HG03457 (cell line): ENCODE results near the gene ZNF860.

Source experiments
- ATAC-seq: cut with Tn5 transposase; IDR thresholded peaks from one replicate; pipeline ENCODE4 v1.9.1; 2021; ENCODE audit warnings: moderate number of reproducible peaks; ENCODE audit not compliant: unreplicated experiment

Gene ZNF860

DNA sequence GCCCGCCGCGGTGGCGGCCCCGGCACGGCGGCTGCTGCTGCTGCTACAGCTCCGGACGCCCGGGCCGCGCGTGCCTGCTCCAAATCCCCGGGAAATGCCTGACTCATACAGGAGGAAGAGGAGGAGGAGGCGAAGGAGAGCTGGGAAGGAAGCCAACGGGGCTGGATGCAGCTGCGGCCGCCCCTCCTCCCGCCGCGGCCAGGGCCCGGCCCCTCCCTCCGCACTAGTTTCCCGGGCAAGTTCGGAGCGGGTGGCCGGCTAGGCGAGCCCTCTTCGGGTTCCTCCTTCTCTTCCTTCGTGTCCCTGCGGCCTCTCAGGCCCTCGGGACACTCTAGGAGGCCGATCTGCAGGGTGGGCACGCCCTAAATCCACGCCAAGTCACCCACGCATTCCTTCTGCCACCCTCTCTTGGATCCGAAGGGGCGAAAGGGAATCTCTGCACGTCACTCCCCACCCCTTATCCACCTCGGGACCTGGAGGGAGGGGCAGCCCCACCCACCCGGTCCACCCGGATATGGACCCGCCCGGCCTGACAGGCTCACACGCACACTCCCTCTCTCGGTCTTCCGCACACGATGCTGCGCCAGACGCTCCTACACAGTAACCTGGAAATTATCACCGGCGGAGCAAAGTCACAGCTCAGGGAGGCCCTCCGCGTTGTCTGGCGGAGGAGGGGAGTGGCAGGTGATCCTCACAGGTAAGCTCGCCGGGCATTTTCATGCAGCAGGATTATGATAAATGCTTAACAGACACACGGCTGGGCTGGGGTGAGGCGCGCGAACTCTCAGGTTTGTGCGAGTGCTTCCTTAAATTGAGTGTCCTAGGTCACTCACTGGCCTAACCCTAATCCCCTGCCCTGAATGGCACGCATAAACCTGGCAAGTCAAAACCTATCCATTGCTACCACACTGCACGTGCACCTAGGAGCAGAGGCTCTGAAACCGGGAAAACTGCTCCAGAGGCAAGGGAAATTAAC is at the start of gene ZNF860, which contains the start of gene OSBPL10:
TSS of gene ZNF860 (plus strand) at position 545 of the 976 bp plus-strand sequence. CDS start 7,330 bp downstream, outside the sequence.
TSS of gene OSBPL10 (minus strand) at position 57 of the 976 bp plus-strand sequence. CDS start 83 bp downstream, outside the sequence.
- no peak for ATAC-seq

DNA sequence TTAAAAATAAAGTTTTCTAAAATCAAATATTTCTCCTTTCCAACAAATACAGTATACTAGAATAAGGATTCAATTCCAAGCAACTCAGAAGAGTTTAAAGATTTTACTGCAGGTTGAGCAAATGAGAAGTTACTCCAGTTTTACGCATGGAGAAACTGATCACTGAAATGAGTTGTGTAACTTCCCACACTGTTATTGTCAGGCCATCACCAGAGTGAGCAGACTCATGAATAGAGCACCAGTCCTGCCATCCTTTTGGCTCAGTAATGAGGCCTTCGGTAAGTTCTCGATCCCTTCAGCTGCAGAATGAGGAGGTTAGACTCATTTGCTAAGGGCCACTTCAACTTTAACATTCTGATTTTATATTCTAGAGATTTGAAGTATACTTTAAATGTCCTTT is 48.6 kb upstream of the ZNF860 start:
- no peak for ATAC-seq

GRCh38 chr3:31934018-31934417 is 47.5 kb upstream of the ZNF860 start:
- no peak for ATAC-seq

GRCh38 chr3:31934866-31935265 is 46.7 kb upstream of the ZNF860 start:
- no peak for ATAC-seq

DNA sequence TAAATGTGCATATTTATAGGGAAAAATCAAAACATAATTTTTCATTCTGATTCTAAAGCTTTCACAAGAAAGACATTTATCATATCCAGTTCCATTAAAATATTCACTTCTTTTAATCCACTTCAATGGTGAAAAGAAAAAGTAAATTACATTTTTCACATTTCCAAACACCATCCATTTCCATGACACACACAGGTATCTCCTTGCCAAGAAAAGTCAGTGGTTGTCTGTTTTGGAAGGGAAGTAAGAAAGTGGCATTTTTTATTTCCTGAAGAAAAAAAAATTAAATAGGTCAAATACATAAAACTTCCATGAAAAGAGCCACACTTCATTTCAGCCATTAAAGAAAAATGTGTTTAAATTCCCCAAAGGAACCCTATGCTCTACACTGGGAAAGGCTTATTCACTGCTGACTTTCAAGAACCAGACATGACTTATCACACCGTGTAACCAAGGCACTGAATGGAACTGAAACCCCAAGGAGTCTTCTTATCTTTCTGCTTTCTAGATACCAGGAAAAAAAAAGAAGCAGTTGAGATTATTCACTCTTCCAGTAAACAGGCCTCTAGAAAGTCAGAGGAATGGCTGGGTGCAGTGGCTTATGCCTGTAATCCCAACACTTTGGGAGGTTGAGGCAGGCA is 45.0 kb upstream of the ZNF860 start:
- no peak for ATAC-seq

GRCh38 chr3:31937225-31937624 is 44.3 kb upstream of the ZNF860 start:
- no peak for ATAC-seq

DNA sequence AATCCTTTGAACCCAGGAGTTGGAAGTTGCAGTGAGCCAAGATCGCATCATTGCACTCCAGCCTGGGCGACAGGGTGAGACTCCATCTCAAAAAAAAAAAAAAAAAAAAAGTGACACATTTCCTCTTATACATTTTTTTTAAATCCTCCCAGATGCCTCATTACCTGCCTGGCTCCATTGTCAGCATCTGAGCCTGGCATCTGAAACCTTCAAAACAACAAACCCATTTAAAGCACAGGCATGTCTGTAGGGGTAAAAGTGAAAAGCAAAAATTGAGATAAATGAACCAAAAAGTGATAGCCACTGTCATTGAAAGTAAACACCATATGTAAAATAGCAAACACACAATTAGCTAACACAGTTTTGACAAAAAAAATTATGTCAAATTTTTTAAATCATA is 39.1 kb upstream of the ZNF860 start:
- ATAC-seq = no peak

DNA sequence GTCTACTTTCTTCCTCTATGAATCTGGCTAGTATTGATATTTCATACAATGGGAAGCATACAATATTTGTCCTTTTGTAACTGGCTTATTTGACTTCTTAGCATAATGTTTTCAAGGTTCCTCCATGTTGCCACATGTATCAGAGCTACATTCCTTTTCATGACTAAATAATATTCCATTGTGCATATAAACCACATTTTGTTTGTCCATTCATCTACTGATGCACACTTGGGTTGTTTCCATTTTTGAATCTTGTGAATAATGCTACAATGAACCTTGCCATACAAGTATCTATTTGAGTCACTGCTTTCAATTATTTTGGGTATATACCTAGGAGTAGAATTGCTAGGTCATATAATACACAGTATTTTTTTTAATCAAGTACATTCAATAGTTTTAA is 38.5 kb upstream of the ZNF860 start:
- ATAC-seq = no peak

DNA sequence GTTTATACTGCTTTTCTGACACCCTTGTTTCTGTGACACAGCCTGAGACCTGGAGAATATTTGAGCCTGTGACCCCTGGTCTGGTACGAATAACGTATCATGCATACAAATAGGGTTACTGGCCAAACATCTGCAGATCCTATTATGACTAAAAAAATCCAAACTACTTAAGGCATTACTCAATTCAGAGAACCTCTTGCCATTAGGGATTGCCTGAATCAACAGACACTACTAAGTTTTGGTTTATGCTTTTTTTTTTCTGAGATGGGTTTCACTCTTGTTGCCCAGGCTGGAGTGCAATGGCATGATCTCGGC is 35.9 kb upstream of the ZNF860 start:
- ATAC-seq = no peak

DNA sequence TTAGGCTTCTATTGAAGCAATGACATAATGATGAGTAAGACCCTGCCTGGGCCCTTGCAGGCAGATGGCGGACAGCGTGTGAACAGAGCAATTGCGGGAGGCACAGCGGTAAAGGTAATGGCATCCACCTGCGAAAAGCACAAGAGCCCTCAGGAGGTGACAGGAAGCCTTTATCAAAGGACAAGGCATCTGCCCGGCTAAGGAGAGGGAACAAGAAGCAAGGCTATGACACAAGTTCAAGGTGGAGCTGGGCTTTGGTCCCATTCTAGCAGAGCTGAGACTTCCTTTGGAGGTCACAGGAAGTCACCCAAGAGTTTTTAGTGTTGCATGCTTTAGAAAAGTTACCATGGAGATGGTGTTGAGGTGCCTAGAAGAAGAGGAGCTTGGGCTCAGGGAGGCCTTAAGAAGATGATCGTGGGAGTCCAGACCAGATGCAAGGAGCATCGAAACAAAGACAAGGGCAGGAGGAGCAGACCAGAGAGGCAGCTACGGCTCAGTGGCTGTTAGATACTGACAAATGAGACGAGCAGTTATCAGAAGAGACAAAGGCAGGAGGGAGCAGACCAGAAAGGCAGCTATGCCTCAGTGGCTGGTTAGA is 35.0 kb upstream of the ZNF860 start:
- no peak for ATAC-seq

GRCh38 chr3:31947162-31947561 is 34.4 kb upstream of the ZNF860 start:
- no peak for ATAC-seq

DNA sequence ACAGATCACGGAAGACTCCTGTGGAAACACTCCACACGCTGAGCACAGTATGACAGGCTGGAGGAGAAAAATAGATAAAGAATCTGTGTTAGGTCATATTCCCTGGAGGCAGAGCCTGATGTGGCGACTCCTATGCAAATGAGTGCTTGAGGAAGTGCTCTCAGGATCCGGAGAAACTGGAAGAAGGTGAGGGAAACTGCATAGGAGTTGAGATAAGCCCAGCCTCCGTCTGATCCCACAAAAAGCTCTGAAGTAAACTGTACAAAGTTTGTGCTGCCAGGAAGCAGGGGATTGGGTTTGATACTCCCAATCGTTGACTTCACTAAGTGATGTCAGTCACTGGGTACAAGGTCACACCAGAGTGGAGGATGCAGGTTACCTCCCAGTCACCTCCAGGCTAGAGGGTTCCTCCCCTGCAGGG is 33.9 kb upstream of the ZNF860 start:
- no peak for ATAC-seq

DNA sequence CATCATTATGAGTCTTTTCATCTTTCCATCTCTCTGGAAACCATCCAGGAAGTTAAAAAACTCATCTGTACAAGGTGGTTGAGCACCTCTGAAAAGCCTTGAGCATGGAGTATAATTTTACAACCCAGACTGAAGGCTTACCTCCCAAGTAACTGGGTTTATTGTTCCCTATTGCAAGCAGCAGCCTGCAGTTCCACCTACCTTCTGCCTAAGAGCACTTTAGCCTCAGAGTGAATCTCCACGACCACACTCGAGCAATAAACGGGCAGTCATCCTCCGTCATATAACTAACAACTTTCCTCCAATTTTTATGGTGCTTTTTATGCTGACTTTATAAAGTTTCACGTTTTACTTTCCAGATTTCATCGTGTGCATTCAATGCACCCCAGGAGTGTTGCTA is 33.3 kb upstream of the ZNF860 start:
- no peak for ATAC-seq

GRCh38 chr3:31952205-31952604 is 29.3 kb upstream of the ZNF860 start:
- ATAC-seq = peak; percentile 76

DNA sequence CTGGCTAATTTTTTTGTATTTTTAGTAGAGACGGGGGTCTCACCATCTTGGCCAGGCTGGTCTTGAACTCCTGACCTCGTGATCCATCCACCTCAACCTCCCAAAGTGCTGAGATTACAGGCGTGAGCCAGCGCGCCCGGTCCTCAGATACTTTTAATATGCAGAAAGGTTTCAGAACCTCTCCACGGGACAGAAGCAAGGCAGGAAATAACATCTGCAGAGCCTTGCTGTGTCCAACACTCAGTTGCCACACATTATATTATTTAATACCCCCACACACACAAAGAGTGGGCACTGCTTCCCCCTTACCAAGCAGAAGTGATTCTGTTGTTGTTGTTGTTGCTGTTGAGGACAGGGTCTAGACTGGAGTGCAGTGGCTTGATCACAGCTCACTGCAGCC is 28.5 kb upstream of the ZNF860 start:
- ATAC-seq = no peak

- ATAC-seq = no peak
Measured at GRCh38 chr3:31953636-31954035, 27.9 kb upstream of the ZNF860 start.

- no peak for ATAC-seq
Measured at GRCh38 chr3:31955581-31955980, 26.0 kb upstream of the ZNF860 start.

DNA sequence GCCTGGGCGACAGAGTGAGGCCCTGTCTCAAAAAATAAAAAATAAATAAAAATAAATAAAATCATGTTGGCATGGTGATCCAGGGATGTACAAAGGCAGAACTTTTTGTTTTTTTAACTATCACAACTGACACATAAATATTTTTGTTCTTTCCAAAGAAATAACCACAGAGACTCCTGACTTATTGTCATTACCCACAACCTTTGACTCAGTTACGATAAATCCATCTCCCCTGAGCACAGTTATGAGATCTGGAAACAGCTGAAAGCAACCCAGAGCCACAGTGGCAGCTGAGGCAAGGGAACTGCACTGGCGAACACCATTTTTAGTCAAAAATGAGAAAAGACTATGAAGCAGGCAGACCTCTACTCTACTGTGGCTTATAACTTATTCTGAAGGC is 24.4 kb upstream of the ZNF860 start:
- ATAC-seq = no peak

DNA sequence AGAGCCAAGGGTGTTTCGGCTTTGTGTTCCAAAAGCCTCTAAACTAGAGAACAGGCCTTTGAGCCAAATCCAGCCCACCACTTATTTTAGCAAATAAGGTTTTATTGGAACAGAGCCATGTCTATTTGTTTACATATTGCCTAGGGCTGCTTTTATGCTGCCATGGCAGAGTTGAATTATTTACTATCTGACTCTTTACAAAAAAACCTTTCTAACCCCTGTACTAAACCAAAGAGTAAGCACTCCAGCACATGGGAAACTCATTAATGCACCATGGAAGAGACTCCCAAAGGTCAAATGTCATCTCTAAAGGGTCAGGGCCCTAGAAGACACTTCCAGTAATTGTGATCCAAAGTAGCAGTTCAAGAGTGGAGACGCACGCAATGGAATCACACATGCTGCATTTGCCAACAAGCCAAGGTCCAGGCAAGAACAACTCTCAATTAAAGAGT is 22.8 kb upstream of the ZNF860 start:
- ATAC-seq = no peak

DNA sequence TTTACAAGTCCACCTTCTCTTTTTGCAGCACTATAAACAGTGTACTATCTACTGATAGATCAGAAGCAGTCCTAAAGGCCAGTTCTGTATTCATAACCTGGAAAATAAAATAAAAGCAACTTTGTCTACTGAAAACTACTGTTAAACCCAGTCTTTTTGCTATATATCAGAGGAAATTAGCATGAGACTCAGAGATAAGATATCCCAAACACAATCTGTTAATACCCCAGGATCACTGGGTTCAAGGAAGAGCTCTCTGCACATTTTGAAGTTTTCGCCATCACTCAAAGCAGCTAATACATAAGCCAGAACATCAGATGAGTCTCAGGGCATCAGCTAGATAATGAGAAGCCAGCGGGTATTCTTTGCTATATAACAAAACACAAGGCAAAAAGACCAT is 22.3 kb upstream of the ZNF860 start:
- ATAC-seq = no peak

GRCh38 chr3:31959951-31960792 is 21.4 kb upstream of the ZNF860 start:
- ATAC-seq = no peak
